DOHH2 (cell line): Measurements from ENCODE around the gene ATP5F1D.
A peak's percentile ranks its signal among the peaks of the same experiment; 100 is the strongest.

Source experiments
- EZH2phosphoT487 ChIP-seq: fragments of 200-600 bp; sonication (generic); IDR thresholded peaks from 2 replicates; pipeline ENCODE4 v1.6.1; 2017; ENCODE audit warnings: borderline replicate concordance, mild to moderate bottlenecking, antibody characterized with exemption, low read length, moderate library complexity, mixed read lengths
- TF ChIP-seq, protein P1 (sequence below): fragments of 200-600 bp; sonication (generic); IDR thresholded peaks from one replicate; pipeline ENCODE4 v1.5.1; 2014; ENCODE audit warnings: antibody characterized with exemption, mild to moderate bottlenecking, low read depth, low read length; ENCODE audit not compliant: poor library complexity, severe bottlenecking

DNA sequence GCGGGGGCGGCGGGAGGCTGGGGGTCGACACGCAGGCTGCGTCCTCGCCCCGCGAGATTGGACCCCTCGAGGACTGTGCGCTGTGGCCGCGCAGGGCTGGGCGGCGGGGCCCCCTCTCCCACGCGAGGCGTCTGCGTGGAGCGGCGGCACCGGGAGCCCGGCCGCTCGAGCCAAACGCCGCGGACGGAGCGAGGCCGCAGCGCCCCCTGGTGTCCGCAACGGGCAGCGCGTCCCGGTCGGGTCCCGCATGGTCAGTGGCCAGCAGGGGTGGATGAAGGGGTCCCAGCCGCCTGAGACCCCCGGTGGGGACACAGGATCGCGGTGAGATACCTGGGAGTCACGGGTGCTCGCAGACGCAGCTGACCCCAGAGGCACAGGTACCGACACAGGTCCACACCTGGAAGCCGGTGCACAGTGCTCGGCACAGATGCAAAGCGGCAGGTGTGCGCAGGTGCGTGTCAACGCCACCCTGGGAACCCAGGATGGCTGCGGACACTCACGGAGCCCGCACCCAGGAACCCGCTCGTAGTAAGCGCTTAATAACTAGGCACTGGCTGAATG lies 25.4 kb downstream of the ATP5F1D start:
- no peak for TF ChIP-seq EZH2phosphoT487
- TF ChIP-seq, protein P1, sequence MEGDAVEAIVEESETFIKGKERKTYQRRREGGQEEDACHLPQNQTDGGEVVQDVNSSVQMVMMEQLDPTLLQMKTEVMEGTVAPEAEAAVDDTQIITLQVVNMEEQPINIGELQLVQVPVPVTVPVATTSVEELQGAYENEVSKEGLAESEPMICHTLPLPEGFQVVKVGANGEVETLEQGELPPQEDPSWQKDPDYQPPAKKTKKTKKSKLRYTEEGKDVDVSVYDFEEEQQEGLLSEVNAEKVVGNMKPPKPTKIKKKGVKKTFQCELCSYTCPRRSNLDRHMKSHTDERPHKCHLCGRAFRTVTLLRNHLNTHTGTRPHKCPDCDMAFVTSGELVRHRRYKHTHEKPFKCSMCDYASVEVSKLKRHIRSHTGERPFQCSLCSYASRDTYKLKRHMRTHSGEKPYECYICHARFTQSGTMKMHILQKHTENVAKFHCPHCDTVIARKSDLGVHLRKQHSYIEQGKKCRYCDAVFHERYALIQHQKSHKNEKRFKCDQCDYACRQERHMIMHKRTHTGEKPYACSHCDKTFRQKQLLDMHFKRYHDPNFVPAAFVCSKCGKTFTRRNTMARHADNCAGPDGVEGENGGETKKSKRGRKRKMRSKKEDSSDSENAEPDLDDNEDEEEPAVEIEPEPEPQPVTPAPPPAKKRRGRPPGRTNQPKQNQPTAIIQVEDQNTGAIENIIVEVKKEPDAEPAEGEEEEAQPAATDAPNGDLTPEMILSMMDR, result peak; percentile 98
